ENCODE measurements around the gene F3.

DNA sequence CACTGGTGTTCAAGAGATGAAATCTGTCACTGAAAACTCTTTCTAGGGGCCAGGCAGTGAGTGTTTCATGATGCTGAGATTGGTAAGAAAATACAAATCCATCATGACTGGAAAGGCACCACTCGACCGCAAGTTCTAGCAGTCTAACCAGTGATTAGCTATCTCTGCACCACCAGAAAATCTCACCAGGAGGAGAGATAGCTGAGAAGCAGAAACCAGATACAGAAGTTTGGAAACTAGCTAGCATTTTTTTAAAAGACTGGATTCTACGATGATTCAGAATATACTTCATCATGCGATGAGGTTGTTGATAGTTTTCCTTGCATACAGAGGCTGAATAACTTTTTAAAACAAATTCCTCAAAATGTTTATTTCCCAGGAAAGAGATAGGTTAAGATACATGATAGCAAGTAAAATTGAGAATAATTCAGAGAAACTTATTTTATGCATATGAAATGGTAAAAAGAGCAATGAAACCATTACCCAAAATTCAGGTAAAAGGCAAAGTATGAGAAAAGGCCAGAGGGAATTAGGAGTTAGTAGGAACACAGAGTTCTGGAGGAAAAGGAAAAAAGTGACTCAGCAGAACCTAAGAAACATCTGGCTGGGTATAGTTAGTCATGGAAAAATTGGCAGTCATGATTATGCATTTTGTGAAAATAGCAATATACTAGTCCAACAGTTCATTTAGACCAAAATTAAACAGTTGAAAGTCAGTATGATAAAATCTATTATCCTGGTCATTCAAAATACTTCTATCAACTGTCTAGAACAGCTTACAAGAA, 3.3 kb upstream of the F3 start:
- TF ChIP-seq, protein P1, sequence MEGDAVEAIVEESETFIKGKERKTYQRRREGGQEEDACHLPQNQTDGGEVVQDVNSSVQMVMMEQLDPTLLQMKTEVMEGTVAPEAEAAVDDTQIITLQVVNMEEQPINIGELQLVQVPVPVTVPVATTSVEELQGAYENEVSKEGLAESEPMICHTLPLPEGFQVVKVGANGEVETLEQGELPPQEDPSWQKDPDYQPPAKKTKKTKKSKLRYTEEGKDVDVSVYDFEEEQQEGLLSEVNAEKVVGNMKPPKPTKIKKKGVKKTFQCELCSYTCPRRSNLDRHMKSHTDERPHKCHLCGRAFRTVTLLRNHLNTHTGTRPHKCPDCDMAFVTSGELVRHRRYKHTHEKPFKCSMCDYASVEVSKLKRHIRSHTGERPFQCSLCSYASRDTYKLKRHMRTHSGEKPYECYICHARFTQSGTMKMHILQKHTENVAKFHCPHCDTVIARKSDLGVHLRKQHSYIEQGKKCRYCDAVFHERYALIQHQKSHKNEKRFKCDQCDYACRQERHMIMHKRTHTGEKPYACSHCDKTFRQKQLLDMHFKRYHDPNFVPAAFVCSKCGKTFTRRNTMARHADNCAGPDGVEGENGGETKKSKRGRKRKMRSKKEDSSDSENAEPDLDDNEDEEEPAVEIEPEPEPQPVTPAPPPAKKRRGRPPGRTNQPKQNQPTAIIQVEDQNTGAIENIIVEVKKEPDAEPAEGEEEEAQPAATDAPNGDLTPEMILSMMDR (optimal IDR thresholded peaks at IDR 0.05 in 1 of 3, IDR thresholded peaks at IDR 0.05 in 1 of 3, conservative IDR thresholded peaks at IDR 0.05 in 1 of 3; ENCODE audit: extremely low read depth in 1 of 3, insufficient read depth in 2 of 3, low read length in 3 of 3): peak in 2 of 3 experiments; percentile 15 to 22
- TF ChIP-seq EZH2 (IDR thresholded peaks at IDR 0.05; ENCODE audit: low read length): no peak
